NB4 (cell line): ENCODE results near the gene RBM33.
"Not testable (repeated sequence)": the region's sequence is repeated elsewhere in the genome, so short reads cannot be mapped to it uniquely, and the experiment has no call there.

Experiments used
- CTCF ChIP-seq: IDR thresholded peaks from one replicate; pipeline ENCODE4 v1.5.1; 2012; ENCODE audit warnings: low read depth, low read length
- POLR2A ChIP-seq: IDR thresholded peaks from 2 replicates; pipeline ENCODE4 v1.6.1; 2011; ENCODE audit warnings: mild to moderate bottlenecking; ENCODE audit not compliant: insufficient read length; ENCODE audit errors: extremely low read depth
- TF ChIP-seq, protein P1 (sequence below): IDR thresholded peaks from 2 replicates; pipeline ENCODE4 v1.6.1; 2011; ENCODE audit warnings: low read depth, low read length

- TF ChIP-seq CTCF, POLR2A: not testable (repeated sequence)
- TF ChIP-seq, protein P1, sequence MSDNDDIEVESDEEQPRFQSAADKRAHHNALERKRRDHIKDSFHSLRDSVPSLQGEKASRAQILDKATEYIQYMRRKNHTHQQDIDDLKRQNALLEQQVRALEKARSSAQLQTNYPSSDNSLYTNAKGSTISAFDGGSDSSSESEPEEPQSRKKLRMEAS: not testable (repeated sequence)
These were observed 46.2 kb downstream of the RBM33 start for GRCh38 chr7:155690655-155691054.
